Measurements from ENCODE around the gene SEBOX. TPM values are rescaled to one million over a fixed set of nuclear protein-coding genes. Genes with fewer than 3 reads are reported as not detected.
"Not testable (repeated sequence)": the region's sequence is repeated elsewhere in the genome, so short reads cannot be mapped to it uniquely, and the experiment has no call there.

Gene SEBOX
- total RNA-seq, 4 donors from 2014 or later, result not detected

DNA sequence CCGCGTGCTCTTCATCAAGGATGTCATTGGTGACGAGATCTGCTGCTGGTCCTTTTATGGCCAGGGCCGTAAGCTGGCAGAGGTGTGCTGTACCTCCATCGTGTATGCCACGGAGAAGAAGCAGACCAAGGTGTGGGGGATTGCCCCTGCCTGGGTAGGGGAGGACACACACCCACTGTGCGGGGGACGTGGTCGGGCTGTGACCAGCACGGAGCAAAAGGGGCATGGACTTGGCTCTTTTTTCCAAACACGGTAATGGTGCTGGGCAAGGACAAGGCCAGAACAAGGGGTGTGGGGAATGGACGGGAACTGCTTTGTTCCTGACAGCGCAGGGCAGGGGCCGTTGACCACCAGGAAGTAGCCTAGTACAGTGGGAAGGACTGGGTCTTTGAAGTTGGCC is 22.7 kb downstream of the SEBOX start:
- H3K9me3 ChIP-seq, result no peaks in the 10 kb centered on the region
- no peaks in the 10 kb centered on the region for H3K27me3 ChIP-seq
- TF ChIP-seq POLR2A (IDR thresholded peaks at IDR 0.05) (no peak), EP300 (IDR thresholded peaks at IDR 0.05) (no peak)
- TF ChIP-seq, protein P1, sequence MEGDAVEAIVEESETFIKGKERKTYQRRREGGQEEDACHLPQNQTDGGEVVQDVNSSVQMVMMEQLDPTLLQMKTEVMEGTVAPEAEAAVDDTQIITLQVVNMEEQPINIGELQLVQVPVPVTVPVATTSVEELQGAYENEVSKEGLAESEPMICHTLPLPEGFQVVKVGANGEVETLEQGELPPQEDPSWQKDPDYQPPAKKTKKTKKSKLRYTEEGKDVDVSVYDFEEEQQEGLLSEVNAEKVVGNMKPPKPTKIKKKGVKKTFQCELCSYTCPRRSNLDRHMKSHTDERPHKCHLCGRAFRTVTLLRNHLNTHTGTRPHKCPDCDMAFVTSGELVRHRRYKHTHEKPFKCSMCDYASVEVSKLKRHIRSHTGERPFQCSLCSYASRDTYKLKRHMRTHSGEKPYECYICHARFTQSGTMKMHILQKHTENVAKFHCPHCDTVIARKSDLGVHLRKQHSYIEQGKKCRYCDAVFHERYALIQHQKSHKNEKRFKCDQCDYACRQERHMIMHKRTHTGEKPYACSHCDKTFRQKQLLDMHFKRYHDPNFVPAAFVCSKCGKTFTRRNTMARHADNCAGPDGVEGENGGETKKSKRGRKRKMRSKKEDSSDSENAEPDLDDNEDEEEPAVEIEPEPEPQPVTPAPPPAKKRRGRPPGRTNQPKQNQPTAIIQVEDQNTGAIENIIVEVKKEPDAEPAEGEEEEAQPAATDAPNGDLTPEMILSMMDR (IDR thresholded peaks at IDR 0.05), result no peak
- no peak overlapping the region for H3K27ac ChIP-seq
- H3K36me3 ChIP-seq, result peaks cover 12 to 89% (median 29%) of the 10 kb centered on the region in 3 donors
- H3K4me3 ChIP-seq, result no peak overlapping the region
- H3K4me1 ChIP-seq, result peaks cover 0 to 20% (median 0%) of the 10 kb centered on the region in 4 donors
- 88 to 93% methylated on average over 13 to 14 of the region's 14 CpGs for WGBS, 2 donors
- DNase-seq (ENCODE audit: low spot score in 2 of 2), result no peak

DNA sequence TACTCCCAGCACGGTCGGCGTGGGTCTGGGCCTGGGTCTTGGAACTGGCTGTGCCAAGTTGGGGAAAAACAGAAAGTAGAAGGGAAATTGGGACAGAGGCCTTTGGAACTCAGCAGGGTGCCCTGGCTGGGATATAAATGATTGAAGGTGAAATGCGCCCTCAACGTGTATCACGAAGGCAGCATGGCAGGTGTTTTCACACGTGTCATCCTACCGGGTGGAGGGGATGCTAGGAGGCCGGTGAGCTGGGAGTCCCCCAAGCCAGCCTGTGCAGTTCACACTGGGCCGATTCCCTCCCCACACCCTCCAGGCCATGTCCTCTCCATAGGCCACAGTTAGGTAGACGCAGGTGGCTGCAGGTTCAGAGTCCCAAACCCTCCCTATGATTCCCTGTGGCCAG is 23.5 kb downstream of the SEBOX start:
- TF ChIP-seq, protein P1 (IDR thresholded peaks at IDR 0.05), result no peak
- no peak for TF ChIP-seq POLR2A (IDR thresholded peaks at IDR 0.05)
- no peak for TF ChIP-seq EP300 (IDR thresholded peaks at IDR 0.05)
- 93% methylated on average over 11 of the region's 11 CpGs for WGBS, 2 donors
- Histone ChIP-seq H3K27me3 (no peaks in the 10 kb centered on the region), H3K4me3 (no peak overlapping the region), H3K4me1 (peaks cover 0 to 23% (median 5%) of the 10 kb centered on the region in 4 donors), H3K9me3 (no peaks in the 10 kb centered on the region), H3K27ac (no peak overlapping the region), H3K36me3 (peaks cover 12 to 81% (median 27%) of the 10 kb centered on the region in 3 donors)
- no peak for DNase-seq (ENCODE audit: low spot score in 2 of 2)

DNA sequence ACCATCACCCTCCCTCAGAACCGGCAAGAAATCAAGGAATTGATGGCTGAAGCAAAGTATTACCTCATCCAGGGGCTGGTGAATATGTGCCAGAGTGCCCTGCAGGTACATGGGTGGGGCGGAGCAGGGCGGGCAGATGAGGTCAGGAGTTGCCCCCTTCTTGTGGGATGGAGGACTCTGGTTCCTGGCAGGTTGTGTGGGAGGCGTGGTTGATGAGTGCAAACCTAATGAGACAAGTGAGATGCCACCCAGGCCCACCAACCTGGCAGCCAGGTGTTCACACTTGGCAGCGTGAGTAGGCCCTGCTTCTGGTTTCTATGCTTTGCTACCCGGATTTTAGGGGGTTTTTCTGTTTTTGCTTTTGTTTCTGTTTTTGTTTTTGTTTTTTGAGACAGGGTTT is 24.6 kb downstream of the SEBOX start:
- Histone ChIP-seq H3K9me3 (no peaks in the 10 kb centered on the region), H3K27me3 (no peaks in the 10 kb centered on the region), H3K36me3 (peaks cover 12 to 69% (median 21%) of the 10 kb centered on the region in 3 donors), H3K4me1 (peaks cover 0 to 30% (median 9%) of the 10 kb centered on the region in 4 donors), H3K27ac (no peak overlapping the region), H3K4me3 (no peak overlapping the region)
- TF ChIP-seq, protein P1 (IDR thresholded peaks at IDR 0.05), result no peak
- TF ChIP-seq EP300 (IDR thresholded peaks at IDR 0.05) (no peak), POLR2A (IDR thresholded peaks at IDR 0.05) (no peak)
- DNase-seq (ENCODE audit: low spot score in 2 of 2), result no peak
- 85 to 96% methylated on average over 6 of the region's 6 CpGs for WGBS, 2 donors

DNA sequence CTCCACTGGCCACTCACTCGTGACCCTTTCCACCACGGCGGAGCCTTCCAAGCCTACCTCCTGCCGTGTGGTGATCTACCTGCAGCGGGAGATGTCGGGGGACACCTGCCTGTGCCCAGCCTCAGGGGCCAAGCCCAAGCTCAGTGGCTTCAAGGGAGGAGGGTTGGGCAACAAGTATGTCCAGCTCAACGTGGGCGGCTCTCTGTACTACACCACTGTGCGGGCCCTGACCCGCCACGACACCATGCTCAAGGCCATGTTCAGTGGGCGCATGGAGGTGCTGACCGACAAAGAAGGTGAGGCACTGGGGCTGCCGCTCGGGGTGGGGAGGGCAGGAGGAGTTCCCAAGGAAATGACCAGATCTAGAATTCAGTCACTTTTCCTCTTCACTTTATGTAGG is 25.6 kb downstream of the SEBOX start:
- TF ChIP-seq POLR2A (IDR thresholded peaks at IDR 0.05) (no peak), EP300 (IDR thresholded peaks at IDR 0.05) (no peak)
- TF ChIP-seq, protein P1 (IDR thresholded peaks at IDR 0.05), result no peak
- Histone ChIP-seq H3K4me3 (no peak overlapping the region), H3K36me3 (peaks cover 10 to 60% (median 21%) of the 10 kb centered on the region in 3 donors), H3K27me3 (no peaks in the 10 kb centered on the region), H3K27ac (no peak overlapping the region), H3K4me1 (peaks cover 0 to 34% (median 12%) of the 10 kb centered on the region in 4 donors), H3K9me3 (no peaks in the 10 kb centered on the region)
- 87 to 93% methylated on average over 15 of the region's 15 CpGs for WGBS, 2 donors
- DNase-seq (ENCODE audit: low spot score in 2 of 2), result no peak

DNA sequence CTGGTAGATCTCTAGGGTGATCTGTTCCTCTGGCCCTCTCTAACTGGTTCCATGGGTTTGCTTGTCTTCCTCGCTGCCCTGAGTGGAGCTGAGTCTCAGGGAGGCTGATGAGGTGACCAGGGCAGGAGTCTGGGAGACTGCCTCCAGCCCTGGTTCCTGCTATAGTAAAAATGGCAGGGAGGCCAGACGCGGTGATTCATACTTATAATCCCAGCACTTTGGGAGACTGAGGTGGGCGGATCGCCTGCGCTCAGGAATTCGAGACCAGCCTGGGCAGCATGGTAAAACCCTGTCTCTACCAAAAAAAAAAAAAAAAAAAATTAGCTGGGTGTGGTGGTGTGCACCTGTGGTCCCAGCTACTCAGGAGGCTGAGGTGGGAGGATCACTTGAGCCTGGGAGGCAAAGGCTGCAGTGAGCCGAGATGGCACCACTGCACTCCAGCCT is 26.2 kb downstream of the SEBOX start:
- Histone ChIP-seq H3K4me1 (peaks cover 3 to 40% (median 17%) of the 10 kb centered on the region in 4 donors), H3K36me3 (peaks cover 10 to 54% (median 17%) of the 10 kb centered on the region in 3 donors), H3K27ac (peak overlapping the region in 1 of 4 donors; percentile 39)
- not testable (repeated sequence) for H3K27me3 ChIP-seq; DNase-seq (ENCODE audit: low spot score in 2 of 2); H3K4me3 ChIP-seq; H3K9me3 ChIP-seq
- WGBS, 2 donors, result 85 to 90% methylated on average over 8 of the region's 8 CpGs
